Epithelial cell of esophagus (primary cell): ENCODE measurements around the gene GFI1.

Experiments used
- DNase-seq: peaks from one replicate; pipeline ENCODE4 v3.0.0; 2010; ENCODE audit warnings: low read depth
- H3K4me3 ChIP-seq: 2 replicates; pipeline ENCODE4 v1.5.1; 2011; ENCODE audit warnings: mild to moderate bottlenecking, low read length, control low read depth
- TF ChIP-seq, protein P1 (sequence below): IDR thresholded peaks from 2 replicates; pipeline ENCODE4 v1.5.1; 2011; ENCODE audit warnings: low read depth, mild to moderate bottlenecking, low read length, control low read depth, inconsistent platforms; ENCODE audit not compliant: insufficient read depth; ENCODE audit errors: missing control alignments

GFI1 gene

DNA sequence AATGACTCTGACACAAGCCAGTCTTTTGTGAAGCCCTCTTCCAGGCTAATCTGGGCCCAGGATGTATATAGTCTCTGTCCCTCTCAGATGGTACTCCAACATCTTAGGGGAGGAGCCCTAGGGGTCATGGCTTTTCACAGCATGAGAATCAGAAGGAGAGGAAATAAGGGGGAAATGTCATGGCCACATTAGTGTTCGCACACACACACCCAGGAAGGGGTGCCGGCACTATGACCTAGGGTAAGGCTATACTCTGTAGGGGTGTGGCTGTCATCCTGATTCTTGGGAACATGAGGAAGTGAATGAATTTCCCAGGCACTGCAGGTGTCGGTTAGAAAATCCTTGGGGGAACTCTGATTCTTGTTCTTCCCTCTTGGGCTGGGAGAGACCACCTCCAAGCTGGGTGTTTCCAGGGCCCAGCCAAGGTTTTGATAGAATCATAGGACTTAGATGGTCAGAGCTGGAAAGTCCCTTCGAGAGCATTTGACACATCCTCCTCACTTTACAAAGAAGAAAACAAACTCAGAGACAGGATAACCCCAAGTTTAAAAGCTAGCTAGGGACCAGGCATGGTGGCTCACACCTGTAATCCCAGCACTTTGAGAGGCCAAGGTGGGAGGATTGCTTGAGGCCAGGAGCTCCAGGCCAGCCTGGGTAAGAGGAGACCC is 22.0 kb downstream of the GFI1 start:
- no peak for DNase-seq
- H3K4me3 ChIP-seq, result no peak overlapping the region
- TF ChIP-seq, protein P1, sequence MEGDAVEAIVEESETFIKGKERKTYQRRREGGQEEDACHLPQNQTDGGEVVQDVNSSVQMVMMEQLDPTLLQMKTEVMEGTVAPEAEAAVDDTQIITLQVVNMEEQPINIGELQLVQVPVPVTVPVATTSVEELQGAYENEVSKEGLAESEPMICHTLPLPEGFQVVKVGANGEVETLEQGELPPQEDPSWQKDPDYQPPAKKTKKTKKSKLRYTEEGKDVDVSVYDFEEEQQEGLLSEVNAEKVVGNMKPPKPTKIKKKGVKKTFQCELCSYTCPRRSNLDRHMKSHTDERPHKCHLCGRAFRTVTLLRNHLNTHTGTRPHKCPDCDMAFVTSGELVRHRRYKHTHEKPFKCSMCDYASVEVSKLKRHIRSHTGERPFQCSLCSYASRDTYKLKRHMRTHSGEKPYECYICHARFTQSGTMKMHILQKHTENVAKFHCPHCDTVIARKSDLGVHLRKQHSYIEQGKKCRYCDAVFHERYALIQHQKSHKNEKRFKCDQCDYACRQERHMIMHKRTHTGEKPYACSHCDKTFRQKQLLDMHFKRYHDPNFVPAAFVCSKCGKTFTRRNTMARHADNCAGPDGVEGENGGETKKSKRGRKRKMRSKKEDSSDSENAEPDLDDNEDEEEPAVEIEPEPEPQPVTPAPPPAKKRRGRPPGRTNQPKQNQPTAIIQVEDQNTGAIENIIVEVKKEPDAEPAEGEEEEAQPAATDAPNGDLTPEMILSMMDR, result no peak

GRCh38 chr1:92461364-92462097 is 25.2 kb downstream of the GFI1 start:
- no peak overlapping the region for H3K4me3 ChIP-seq
- no peak for DNase-seq
- TF ChIP-seq, protein P1, result no peak

DNA sequence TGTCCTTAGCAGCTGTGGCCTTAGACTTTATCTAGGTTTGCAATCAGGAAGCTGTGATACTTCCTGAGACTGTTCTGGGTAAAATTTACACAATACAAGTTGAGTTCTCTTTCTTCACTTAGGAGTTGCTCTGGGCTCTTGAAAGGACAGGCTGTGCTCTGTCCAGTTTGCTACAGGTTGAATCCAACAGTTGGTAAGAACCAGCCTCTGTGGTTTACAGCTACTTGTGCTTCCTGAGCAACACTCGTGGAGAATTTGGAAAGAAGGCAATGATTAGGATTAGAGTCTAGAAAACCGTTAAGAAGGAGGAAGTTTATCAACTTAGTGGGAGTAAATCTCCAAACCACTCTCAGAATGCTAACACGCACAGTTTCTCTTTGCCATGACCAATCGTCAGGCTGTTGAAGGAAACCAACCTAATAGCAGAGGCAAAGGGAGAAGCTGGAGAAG is 26.8 kb downstream of the GFI1 start:
- no peak for DNase-seq

GRCh38 chr1:92458146-92458545 is 28.6 kb downstream of the GFI1 start:
- DNase-seq, result no peak
- no peak overlapping the region for H3K4me3 ChIP-seq
- TF ChIP-seq, protein P1, result no peak

More for the DNA sequence above, 26.8 kb downstream of the GFI1 start:
- TF ChIP-seq, protein P1, result no peak
- no peak overlapping the region for H3K4me3 ChIP-seq

- DNase-seq, result no peak
- no peak overlapping the region for H3K4me3 ChIP-seq
- TF ChIP-seq, protein P1, result no peak
Measured at GRCh38 chr1:92447976-92448375, 38.7 kb downstream of the GFI1 start.

DNA sequence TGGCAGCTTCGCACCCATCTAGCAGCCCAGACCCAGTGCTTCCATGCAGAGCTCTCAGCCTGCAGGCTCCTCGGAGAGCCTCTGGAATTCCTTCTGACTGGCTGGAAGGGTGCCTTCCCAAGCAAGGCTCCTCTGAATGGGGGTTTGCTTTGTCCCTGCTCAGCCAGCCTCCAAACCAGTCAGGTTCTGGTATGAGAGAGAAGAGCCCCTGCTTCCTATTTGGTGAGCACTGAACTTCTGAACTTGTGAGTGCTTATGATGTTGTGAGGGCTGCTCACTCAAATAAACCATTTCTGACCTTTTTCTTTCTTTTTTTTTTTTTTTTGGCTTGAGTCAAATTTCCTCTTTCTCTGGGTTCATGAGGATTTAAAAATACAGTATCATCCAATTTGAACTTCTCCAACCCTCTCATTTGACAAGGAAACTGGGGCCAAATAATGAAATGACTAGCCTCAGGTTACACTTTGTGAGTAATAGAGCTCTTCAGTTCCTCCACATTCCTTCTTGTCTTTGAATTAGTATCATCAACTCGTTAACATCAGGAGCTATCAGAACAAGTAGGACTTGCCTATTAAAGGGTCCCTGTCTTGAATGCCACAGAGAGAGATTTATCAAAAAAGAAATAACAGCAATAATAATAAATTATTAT is 39.6 kb downstream of the GFI1 start:
- DNase-seq, result peak; percentile 36
- no peak overlapping the region for H3K4me3 ChIP-seq
- TF ChIP-seq, protein P1, result no peak
